SH-SY5Y (cell line): ENCODE data around the gene ELMOD1.

Experiments
- GATA2 ChIP-seq: IDR thresholded peaks from 2 replicates; pipeline ENCODE4 v1.6.1; 2011; ENCODE audit warnings: mild to moderate bottlenecking, low read depth, low read length
- GATA3 ChIP-seq: IDR thresholded peaks from 2 replicates; pipeline ENCODE4 v1.6.1; 2011; ENCODE audit warnings: low read depth, mild to moderate bottlenecking, low read length, moderate library complexity

DNA sequence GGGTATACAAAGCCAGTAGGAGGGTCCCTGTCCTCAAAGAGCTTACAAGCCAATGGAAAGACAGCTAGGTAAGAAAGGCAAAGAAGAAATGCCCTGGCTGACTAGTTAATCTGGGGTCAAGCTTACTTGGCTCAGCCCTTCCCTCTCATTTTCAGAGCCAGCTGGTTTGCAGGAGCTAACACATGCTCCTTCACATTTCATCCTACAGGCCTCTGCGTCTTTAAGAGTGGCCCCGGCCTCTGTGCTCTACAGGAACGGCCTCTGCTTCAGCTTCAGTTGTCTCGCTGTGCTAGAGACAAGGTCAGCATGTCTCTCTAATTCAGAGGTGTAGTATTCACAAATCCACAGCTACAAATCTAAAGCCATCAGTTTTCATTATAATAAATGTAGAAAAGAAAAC lies 40.6 kb upstream of the ELMOD1 start:
- TF ChIP-seq GATA3 (no peak), GATA2 (no peak)
